Amniotic epithelial cell (primary cell): ENCODE data around the gene PHLDA1.

Source experiments
- DNase-seq: peaks from one replicate; pipeline ENCODE4 v3.0.0-alpha.2; 2010; ENCODE audit warnings: low read depth

Gene PHLDA1

DNA sequence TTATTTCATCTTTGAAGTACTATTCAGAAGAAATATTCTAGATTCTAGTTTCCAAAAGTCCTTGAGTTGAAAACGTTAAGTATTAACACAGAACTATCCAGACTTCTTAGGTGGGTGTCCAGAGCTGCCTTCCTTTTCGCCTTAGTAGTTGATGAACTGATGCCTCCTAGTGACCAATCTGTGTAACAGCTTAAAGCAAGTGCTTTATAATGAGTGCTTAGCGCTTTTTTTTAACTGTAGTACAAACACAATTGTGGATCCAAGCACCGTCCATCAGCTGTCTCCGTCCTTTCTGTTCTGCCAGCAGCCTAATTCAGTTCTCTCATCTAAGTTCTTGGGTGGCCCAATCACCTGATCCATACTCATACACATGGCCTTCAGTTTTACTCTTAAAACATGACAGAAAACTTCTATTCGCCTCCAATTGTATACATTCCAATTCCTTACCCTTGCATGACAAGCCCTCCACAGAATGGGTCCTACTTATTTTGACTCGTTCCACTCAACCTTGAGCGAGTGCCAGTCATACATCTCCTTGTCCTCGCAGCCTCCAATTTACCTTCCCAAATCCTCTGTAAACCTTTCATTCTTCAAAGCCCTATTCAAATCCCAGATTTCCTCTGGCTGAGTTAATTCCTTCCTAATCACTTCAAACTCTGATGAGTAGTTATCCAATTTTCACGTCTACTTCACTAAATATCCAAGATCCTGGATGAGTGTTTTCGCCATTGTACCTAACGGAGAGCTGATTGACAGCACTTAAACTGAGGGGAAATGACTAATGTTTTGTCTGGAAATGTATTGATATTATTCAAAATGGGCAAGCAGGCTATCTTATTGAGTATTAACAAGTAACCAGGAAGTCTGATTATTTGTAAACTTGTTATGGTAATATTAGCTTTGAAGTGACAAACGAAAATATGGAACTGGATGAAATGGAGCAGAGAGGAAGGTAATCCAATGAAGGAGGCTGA is 5.8 kb upstream of the PHLDA1 start:
- DNase-seq, result peak; percentile 86

DNA sequence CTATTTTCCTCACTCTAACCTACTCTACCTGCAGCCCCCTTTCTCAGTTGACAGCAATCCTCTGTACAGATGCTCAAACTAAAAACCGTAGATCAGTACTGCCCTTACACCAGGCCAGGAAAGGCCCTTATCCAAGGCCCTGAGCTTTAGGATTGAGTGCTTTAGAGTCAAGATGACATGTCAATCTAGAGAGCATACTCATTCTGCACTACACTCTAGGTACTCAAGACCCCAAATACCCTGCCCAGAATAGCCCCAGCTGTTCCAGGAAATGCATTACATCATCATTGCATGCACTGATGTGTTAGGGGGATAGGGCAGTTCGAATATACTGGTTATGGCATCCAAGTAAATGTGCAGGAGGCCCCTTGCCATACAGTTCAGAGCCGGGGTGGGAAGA is 3.5 kb upstream of the PHLDA1 start:
- DNase-seq, result no peak

- DNase-seq, result peak; percentile 62
Measured at GRCh38 chr12:76033081-76034011, 1.8 kb upstream of the PHLDA1 start.

DNA sequence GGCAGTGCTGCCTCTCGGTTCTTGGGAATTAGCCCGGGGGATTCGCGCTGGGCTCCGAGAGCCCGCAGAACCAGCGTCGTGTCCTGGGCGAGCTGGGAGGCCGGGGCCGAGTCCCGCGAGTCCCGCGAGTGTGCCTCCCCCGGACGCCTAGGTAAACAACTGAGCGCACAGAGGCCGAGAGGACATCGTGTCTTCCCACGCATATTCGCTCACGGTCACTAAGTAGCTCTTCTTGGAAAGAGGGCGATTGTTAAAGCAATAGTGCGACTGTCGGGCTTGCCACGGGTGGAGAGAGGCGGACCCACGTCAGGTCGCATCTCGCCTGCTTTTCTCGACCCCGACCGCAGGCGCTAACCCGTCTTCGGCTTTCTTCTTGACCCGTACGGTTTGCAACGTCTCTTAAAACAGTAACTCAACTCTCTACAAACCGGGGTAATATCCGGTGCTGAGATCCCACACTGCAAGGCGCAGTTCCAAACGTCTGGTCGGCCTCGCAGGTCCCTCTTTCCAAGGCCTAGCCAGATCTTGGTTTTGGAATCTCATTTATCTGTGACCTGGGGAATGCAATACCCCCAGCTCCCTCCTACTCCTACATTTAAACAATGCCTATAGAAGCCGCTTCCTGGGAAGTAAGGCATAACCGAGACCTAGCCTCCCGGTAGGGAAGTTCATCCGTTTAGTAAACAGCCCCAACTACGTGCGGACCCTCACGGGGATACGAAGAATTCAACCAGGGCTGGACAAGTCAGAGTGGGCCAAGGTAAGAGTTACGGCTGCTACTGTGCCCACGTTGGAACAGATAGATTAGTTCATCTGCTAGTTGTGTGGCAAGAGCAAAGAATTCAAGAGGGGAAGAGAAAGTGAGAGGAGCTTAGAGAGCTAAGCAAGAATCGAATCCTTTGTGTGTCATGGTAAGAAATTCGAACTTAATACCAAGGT is 736 bp upstream of the PHLDA1 start:
- peak; percentile 72 for DNase-seq

GRCh38 chr12:76031081-76031413 is 529 bp downstream of the PHLDA1 start:
- peak; percentile 53 for DNase-seq

DNA sequence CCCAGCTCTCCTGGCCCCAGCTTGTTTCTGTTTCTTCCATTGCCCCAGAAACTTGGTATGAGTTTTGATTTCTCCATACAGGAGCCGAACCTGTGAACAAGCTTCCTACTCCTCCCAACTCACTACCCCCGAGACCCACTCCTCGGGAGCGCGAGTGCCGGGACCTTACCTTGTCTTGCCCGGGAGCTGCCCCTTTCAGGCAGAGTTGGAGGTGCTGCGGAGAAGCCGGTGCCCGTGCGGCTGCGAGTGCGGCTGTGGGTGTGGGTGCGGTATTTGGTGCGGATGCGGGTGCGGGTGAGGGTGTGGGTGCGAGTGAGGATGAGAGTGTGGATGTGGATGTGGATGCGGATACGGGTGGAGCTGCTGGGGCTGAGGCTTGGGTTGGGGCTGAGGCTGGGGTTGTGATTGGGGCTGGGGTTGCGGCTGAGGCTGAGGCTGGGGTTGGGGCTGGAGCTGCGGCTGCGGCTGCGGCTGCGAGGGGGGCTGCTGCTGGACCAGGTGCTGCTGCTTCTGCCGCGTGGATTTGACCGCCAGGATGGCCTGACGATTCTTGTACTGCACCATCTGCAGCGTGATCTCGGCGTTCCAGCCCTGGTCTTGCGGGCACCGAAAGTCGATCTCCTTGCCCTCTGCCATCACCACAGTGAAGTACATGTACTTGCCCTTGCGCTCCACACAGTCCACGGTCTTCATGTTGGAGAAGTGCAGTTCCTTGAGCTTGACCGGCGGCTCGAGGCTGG is 1.1 kb downstream of the PHLDA1 start:
- peak; percentile 51 for DNase-seq

DNA sequence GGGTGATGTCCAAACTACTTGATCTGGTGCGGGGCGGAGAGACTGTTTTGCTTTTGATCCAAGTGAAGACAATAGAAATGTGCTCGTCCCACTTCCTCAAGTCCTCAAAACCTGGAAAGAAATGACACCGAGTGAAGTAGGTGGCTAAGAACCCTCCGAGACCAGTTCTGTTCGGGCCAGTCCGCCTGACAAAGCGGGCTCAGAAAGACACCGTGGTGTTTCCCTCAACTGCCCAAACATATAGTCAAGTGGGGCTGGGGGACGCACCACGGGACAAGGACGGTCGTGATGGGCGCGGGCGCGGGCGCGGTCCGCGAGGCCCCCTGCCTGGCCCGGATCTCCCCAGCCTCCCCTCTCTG is 1.6 kb downstream of the PHLDA1 start:
- no peak for DNase-seq

GRCh38 chr12:76028571-76029277 is 2.9 kb downstream of the PHLDA1 start:
- no peak for DNase-seq

- no peak for DNase-seq
Measured at GRCh38 chr12:76026643-76027063, 4.9 kb downstream of the PHLDA1 start.

GRCh38 chr12:76025601-76026575 is 5.7 kb downstream of the PHLDA1 start:
- DNase-seq, result peak; percentile 43

- peak; percentile 75 for DNase-seq
Measured at GRCh38 chr12:76024942-76025600, 6.5 kb downstream of the PHLDA1 start.

- no peak for DNase-seq
Measured at GRCh38 chr12:76024102-76024781, 7.3 kb downstream of the PHLDA1 start.

- no peak for DNase-seq
Measured at GRCh38 chr12:76023069-76023690, 8.4 kb downstream of the PHLDA1 start.

DNA sequence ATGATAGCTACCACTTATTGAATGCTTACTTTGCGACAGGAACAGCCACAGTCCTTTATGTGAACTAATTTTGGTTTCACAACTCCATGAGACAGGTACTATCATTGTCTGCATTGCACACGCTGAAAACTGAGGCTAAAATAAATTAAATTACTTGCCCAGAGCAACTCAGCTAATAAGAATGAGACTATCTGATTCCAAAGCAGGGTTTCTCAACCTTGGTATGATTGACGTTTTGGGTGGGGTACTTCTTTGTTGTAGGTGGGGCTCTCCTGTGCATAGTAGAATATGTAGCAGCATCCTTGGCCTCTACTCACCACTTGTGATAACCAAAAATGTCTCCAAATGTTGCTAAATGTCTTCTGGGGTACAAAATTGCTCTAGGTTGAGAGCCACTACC is 9.1 kb downstream of the PHLDA1 start:
- no peak for DNase-seq

DNA sequence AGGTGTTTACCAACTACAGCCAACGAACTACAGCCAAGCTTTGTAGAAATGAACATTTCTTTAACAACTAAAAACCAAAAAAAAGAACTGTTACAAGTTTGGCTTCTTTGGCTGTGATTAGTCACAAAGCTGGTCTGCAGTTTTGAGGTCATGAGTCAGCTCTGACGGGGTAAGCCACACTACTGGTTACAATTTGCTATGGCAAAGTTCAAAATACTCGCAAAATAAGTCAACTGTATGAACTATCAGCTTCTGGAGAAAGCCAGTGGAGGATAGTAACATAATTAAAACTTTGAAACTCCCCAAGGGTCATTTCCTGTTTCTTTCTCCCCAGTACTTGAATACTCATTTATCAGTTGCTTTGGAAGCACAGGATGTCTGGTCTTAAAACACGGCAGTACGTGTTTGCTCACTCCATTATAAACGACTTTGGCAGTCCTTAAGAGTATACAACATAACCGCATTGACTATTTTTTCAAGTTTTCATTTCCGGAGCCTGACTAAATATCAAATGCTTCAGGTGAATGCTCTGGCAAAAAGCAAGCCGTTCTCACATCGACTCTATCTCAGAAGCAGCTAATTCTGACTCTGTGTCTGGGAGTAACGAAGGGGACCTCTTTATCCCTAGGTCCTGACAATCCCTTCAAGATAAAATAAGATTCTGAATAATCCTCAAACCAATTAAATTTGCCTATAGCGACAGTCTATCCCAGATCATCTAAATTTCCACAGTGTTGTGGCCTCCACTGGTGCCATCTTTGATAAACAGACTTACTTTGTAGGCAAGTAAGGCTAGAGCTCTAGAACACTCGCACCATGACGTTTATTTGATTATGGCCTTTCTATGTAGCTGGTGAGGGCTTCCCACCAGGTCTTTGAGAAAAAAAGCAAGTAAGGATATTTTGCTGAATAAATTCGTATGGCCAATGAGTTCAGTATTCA is 10.6 kb downstream of the PHLDA1 start:
- peak; percentile 97 for DNase-seq

GRCh38 chr12:76020281-76020680 is 11.3 kb downstream of the PHLDA1 start:
- peak; percentile 70 for DNase-seq
